Sigmoid colon (tissue), 7 donors: ENCODE results near the gene SLC7A8. TPM values are rescaled to one million over a fixed set of nuclear protein-coding genes. Genes with fewer than 3 reads are reported as not detected.

Experiments used
- DNase-seq: peaks from one replicate; pipeline ENCODE4 v3.0.0-alpha.2; 2019
- H3K27ac ChIP-seq, 4 donors: fragments of 200-600 bp; sonication (generic); one replicate each; pipeline ENCODE4 v1.5.1; 2016 to 2019; ENCODE audit warnings: mild to moderate bottlenecking in 1 of 4
- H3K27me3 ChIP-seq, 3 donors: fragments of 200-600 bp; sonication (generic); one replicate each; pipeline ENCODE4 v1.5.1; 2019; ENCODE audit warnings: mild to moderate bottlenecking in 1 of 3
- H3K36me3 ChIP-seq, 4 donors: fragments of 200-600 bp; sonication (generic); one replicate each; pipeline ENCODE4 v1.5.1; 2016 to 2019
- H3K4me1 ChIP-seq, 4 donors: fragments of 200-600 bp; sonication (generic); one replicate each; pipeline ENCODE4 v1.5.1; 2017 to 2019
- H3K4me3 ChIP-seq, 4 donors: fragments of 200-600 bp; sonication (generic); one replicate each; pipeline ENCODE4 v1.5.1; 2017 to 2019; ENCODE audit warnings: mild to moderate bottlenecking in 2 of 4, moderate library complexity in 1 of 4
- H3K9me3 ChIP-seq, 4 donors: fragments of 200-600 bp in 3 of 4; sonication (generic) in 3 of 4; one replicate each; pipeline versions ENCODE4 v1.5.1 to v1.6.1; 2013 to 2019
- CTCF ChIP-seq, 4 experiments: fragments of 450-650 bp in 3 of 4; fragments of 200-600 bp in 1 of 4; IDR thresholded peaks; one replicate each; pipeline ENCODE4 v1.5.1; 2016 to 2019; ENCODE audit warnings: antibody characterized with exemption in 4 of 4, mild to moderate bottlenecking in 3 of 4, moderate library complexity in 2 of 4
- EP300 ChIP-seq, 4 donors: sonication (generic); formaldehyde crosslinking; IDR thresholded peaks; one replicate each; pipeline ENCODE4 v1.6.1; 2017; ENCODE audit warnings: antibody characterized with exemption in 4 of 4
- POLR2A ChIP-seq, 2 donors: fragments of 450-650 bp; IDR thresholded peaks; one replicate each; pipeline ENCODE4 v1.6.1; 2016; ENCODE audit warnings: antibody characterized with exemption in 2 of 2, mild to moderate bottlenecking in 2 of 2, moderate library complexity in 2 of 2
- POLR2AphosphoS5 ChIP-seq, 4 donors: sonication (generic); formaldehyde crosslinking; IDR thresholded peaks; one replicate each; pipeline ENCODE4 v1.6.1; 2017; ENCODE audit warnings: antibody characterized with exemption in 4 of 4
- WGBS, 2 donors: extraction: QIAGEN DNeasy Blood & Tissue Kit; methylation state at CpG; one replicate each; pipeline ENCODE4 v1.1.7; 2013; 5-methylcytosine and 5-hydroxymethylcytosine counted together
- intact Hi-C: fragments of 100-400 bp; cut with DNase I; formaldehyde crosslinking; loops from one replicate; pipeline ENCODE4 v1.15.1; 2023
- polyA plus RNA-seq, 3 donors: library from polyadenylated mRNA; stranded (reverse); fragments of 200-250 nt; gene quantifications; one replicate each; pipeline ENCODE4 v1.2.3, GENCODE V29; 2013
- total RNA-seq, 4 donors: library from RNA; depleted of rRNA; stranded (reverse); fragments of >200 nt; gene quantifications; one replicate each; pipeline ENCODE4 v1.1.0, GENCODE V29; 2016
- donor health status: healthy with polysubstance abuse.
- donor health status: Bipolar disorder and iron deficiency.
- donor health status: healthy.

SLC7A8 gene
- total and polyA plus RNA-seq, 7 donors, result 5.5 to 24.7 (median 13.2) TPM

GRCh38 chr14:23148591-23149249, 34.7 kb downstream of the SLC7A8 start:
- H3K27me3 ChIP-seq, result no peaks in the 10 kb centered on the region
- peak overlapping the region; percentile 7 to 81 (median 76) for H3K27ac ChIP-seq
- H3K4me1 ChIP-seq, result peaks cover 0 to 60% (median 43%) of the 10 kb centered on the region in 4 donors
- intact Hi-C loops, result no loop called here
- no peaks in the 10 kb centered on the region for H3K36me3 ChIP-seq
- TF ChIP-seq EP300 (IDR thresholded peaks at IDR 0.05) (peak in 1 of 4 donors; percentile 23), POLR2AphosphoS5 (IDR thresholded peaks at IDR 0.05) (peak in 2 of 4 donors; percentile 18 to 27), POLR2A (IDR thresholded peaks at IDR 0.05) (no peak)
- H3K9me3 ChIP-seq, result no peaks in the 10 kb centered on the region
- no peak for DNase-seq
- no peak overlapping the region for H3K4me3 ChIP-seq
- WGBS, 2 donors, result 93 to 96% methylated on average over 5 of the region's 5 CpGs

- DNase-seq, result no peak
- H3K4me3 ChIP-seq, result no peak overlapping the region
- TF ChIP-seq EP300 (IDR thresholded peaks at IDR 0.05), result no peak
- no peak for TF ChIP-seq CTCF (IDR thresholded peaks at IDR 0.05)
- TF ChIP-seq POLR2A (IDR thresholded peaks at IDR 0.05), result no peak
- no peak for TF ChIP-seq POLR2AphosphoS5 (IDR thresholded peaks at IDR 0.05)
- intact Hi-C loops, result no loop called here
- H3K4me1 ChIP-seq, result peaks cover 0 to 57% (median 38%) of the 10 kb centered on the region in 4 donors
- H3K27me3 ChIP-seq, result no peaks in the 10 kb centered on the region
- peak overlapping the region in 3 of 4 donors; percentile 70 to 81 (median 81) for H3K27ac ChIP-seq
- H3K36me3 ChIP-seq, result no peaks in the 10 kb centered on the region
- WGBS, 2 donors, result 93 to 95% methylated on average over 1 of the region's 1 CpG
- H3K9me3 ChIP-seq, result no peaks in the 10 kb centered on the region
Measured at GRCh38 chr14:23147676-23148075, 35.8 kb downstream of the SLC7A8 start.

DNA sequence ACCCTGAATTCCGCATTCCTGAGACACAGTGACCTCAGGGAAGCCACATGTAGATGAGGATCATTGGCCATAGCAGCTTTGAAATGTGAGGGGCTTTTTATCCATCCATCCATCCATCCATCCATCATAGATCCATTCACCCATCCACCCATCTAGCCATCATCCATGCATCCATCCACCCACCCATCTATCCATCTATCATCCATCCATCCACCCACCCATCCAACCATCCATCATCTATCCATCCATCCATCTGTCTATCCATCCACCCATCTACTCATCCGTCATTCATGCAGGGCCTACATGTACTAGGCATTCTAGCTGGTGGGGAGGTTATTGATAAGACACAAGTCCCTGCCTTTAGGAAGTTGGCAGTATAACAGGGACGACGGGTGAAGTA, 36.5 kb downstream of the SLC7A8 start:
- intact Hi-C loops, result no loop called here
- H3K27ac ChIP-seq, result peak overlapping the region; percentile 40 to 81 (median 62)
- H3K4me1 ChIP-seq, result peaks cover 0 to 62% (median 45%) of the 10 kb centered on the region in 4 donors
- no peak for DNase-seq
- no peak for TF ChIP-seq EP300 (IDR thresholded peaks at IDR 0.05)
- TF ChIP-seq POLR2AphosphoS5 (IDR thresholded peaks at IDR 0.05), result no peak
- TF ChIP-seq CTCF (IDR thresholded peaks at IDR 0.05), result no peak
- no peak for TF ChIP-seq POLR2A (IDR thresholded peaks at IDR 0.05)
- 94 to 97% methylated on average over 4 of the region's 4 CpGs for WGBS, 2 donors
- no peaks in the 10 kb centered on the region for H3K27me3 ChIP-seq
- no peaks in the 10 kb centered on the region for H3K36me3 ChIP-seq
- no peaks in the 10 kb centered on the region for H3K9me3 ChIP-seq
- H3K4me3 ChIP-seq, result no peak overlapping the region

DNA sequence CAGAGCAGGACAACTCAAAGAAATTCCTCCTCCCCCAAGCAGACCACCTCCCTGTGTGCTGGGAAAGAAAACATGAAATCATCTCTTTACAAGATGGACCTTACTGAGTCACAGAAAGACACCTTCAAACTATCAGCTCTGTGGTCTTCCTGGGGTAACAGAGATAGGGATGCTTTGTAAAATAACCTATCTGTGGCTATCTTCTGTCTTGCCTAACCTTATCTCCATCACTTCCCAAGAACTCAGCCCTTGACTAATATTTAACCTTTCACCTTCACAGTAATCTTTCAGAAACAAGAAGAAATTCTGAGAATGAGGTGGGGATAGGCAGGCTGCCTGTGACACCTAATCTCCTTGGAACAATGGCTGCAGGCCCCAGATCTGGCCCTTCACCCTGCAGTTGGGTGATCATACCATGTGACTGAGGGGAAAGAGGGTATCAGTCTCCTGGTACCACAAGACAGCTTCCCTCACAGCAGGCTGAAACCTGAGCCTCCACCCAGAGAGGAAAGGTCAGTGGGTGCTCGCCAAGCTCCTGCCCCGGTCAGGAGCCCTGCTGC, 37.0 kb downstream of the SLC7A8 start:
- H3K4me1 ChIP-seq, result peaks cover 0 to 67% (median 49%) of the 10 kb centered on the region in 4 donors
- peak overlapping the region; percentile 40 to 81 (median 62) for H3K27ac ChIP-seq
- no peaks in the 10 kb centered on the region for H3K36me3 ChIP-seq
- WGBS, 2 donors, result 93% methylated on average over 2 of the region's 2 CpGs
- no peaks in the 10 kb centered on the region for H3K27me3 ChIP-seq
- no peak overlapping the region for H3K4me3 ChIP-seq
- H3K9me3 ChIP-seq, result no peaks in the 10 kb centered on the region
- no peak for DNase-seq
- TF ChIP-seq POLR2A (IDR thresholded peaks at IDR 0.05) (no peak), EP300 (IDR thresholded peaks at IDR 0.05) (no peak), CTCF (IDR thresholded peaks at IDR 0.05) (no peak)
- intact Hi-C loops, result no loop called here

GRCh38 chr14:23145794-23146350, 37.6 kb downstream of the SLC7A8 start:
- intact Hi-C loops, result no loop called here
- H3K27ac ChIP-seq, result peak overlapping the region; percentile 40 to 81 (median 62)
- H3K4me3 ChIP-seq, result no peak overlapping the region
- DNase-seq, result no peak
- TF ChIP-seq CTCF (IDR thresholded peaks at IDR 0.05) (no peak), POLR2AphosphoS5 (IDR thresholded peaks at IDR 0.05) (peak in 3 of 4 donors; percentile 13 to 50 (median 49))
- no peaks in the 10 kb centered on the region for H3K36me3 ChIP-seq
- H3K4me1 ChIP-seq, result peaks cover 0 to 71% (median 51%) of the 10 kb centered on the region in 4 donors
- WGBS, 2 donors, result 83 to 85% methylated on average over 4 of the region's 4 CpGs
- no peaks in the 10 kb centered on the region for H3K9me3 ChIP-seq
- no peaks in the 10 kb centered on the region for H3K27me3 ChIP-seq
